ENCODE results near the gene HMOX1. TPM values are rescaled to one million over a fixed set of nuclear protein-coding genes. Genes with fewer than 3 reads are reported as not detected.
"Not testable (repeated sequence)": the region's sequence is repeated elsewhere in the genome, so short reads cannot be mapped to it uniquely, and the experiment has no call there.

Gene HMOX1
- total and polyA plus RNA-seq, 2 of the 13 experiments (the other 11 are each of a cell fraction or from before 2014, with no cell fraction given) = 53.6 to 67.4 TPM

DNA sequence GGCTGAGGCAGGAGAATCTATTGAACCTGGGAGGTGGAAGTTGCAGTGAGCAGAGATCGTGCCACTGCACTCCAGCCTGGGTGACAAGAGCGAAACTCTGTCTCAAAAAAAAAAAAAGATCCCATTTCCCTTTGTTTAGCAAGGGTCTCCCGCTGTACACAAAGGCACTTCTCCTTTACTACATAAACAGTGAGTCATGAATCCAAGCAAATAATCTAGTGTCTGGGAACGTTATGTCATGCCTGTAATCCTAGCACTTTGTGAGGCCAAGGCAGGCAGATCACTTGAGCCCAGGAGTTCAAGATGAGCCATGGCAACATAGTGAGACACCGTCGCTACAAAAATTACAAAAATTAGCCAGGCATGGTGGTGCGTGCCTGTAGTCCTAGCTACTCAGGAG lies 16.7 kb upstream of the HMOX1 start (continued):
- peak; percentile 83 for TF ChIP-seq JUN (CRISPR knock-in tag; IDR thresholded peaks at IDR 0.05)
- TF ChIP-seq NR2F6 (IDR thresholded peaks at IDR 0.05) = 0 out of 2 replicates have a peak, but pooled peaks have one; percentile 9
- TF ChIP-seq NR2F6 (CRISPR knock-in tag; IDR thresholded peaks at IDR 0.05) = peak; percentile 53; the same call in 1 of the 2 replicates
- TF ChIP-seq TBX2 (CRISPR knock-in tag; IDR thresholded peaks at IDR 0.05; ENCODE audit: borderline replicate concordance) = peak; percentile 48; the same call in 1 of the 2 replicates
- peak; percentile 85; the same call in 1 of the 2 replicates for TF ChIP-seq HMG20A (CRISPR knock-in tag; IDR thresholded peaks at IDR 0.05; ENCODE audit: borderline replicate concordance)
- TF ChIP-seq ZNF205 (CRISPR knock-in tag; IDR thresholded peaks at IDR 0.05) = 0 out of 2 replicates have a peak, but pooled peaks have one; percentile 37
- 0 out of 2 replicates have a peak, but pooled peaks have one; percentile 53 for TF ChIP-seq MIXL1 (CRISPR knock-in tag; IDR thresholded peaks at IDR 0.05)
- peak; percentile 48; the same call in 1 of the 2 replicates for TF ChIP-seq ARID4A (CRISPR knock-in tag; IDR thresholded peaks at IDR 0.05; ENCODE audit: borderline replicate concordance)
- peak; percentile 26; the same call in 1 of the 2 replicates for TF ChIP-seq SALL1 (CRISPR knock-in tag; IDR thresholded peaks at IDR 0.05)
- TF ChIP-seq, protein P1, sequence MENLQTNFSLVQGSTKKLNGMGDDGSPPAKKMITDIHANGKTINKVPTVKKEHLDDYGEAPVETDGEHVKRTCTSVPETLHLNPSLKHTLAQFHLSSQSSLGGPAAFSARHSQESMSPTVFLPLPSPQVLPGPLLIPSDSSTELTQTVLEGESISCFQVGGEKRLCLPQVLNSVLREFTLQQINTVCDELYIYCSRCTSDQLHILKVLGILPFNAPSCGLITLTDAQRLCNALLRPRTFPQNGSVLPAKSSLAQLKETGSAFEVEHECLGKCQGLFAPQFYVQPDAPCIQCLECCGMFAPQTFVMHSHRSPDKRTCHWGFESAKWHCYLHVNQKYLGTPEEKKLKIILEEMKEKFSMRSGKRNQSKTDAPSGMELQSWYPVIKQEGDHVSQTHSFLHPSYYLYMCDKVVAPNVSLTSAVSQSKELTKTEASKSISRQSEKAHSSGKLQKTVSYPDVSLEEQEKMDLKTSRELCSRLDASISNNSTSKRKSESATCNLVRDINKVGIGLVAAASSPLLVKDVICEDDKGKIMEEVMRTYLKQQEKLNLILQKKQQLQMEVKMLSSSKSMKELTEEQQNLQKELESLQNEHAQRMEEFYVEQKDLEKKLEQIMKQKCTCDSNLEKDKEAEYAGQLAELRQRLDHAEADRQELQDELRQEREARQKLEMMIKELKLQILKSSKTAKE (CRISPR knock-in tag; IDR thresholded peaks at IDR 0.05; ENCODE audit: borderline replicate concordance) = peak; percentile 84
- TF ChIP-seq MIER3 (CRISPR knock-in tag; IDR thresholded peaks at IDR 0.05; ENCODE audit: borderline replicate concordance) = peak; percentile 75; the same call in 1 of the 2 replicates
- peak; percentile 74 for TF ChIP-seq ELF3 (CRISPR knock-in tag; IDR thresholded peaks at IDR 0.05)
- not testable (repeated sequence) for TF ChIP-seq SOX6 (IDR thresholded peaks at IDR 0.05)
- peak; percentile 92 for TF ChIP-seq SOX6 (CRISPR knock-in tag; IDR thresholded peaks at IDR 0.05)
- TF ChIP-seq ZNF292 (CRISPR knock-in tag; IDR thresholded peaks at IDR 0.05; ENCODE audit: borderline replicate concordance, low read depth) = 0 out of 2 replicates have a peak, but pooled peaks have one; percentile 25
